Right lobe of liver (tissue), 4 donors: ENCODE data around the gene ACER1.
"Not testable (repeated sequence)": the region's sequence is repeated elsewhere in the genome, so short reads cannot be mapped to it uniquely, and the experiment has no call there.

Experiments used
- POLR2A ChIP-seq: fragments of 450-650 bp; IDR thresholded peaks from one replicate; pipeline ENCODE4 v1.6.1; 2017; ENCODE audit warnings: antibody characterized with exemption, mild to moderate bottlenecking
- TF ChIP-seq, protein P1 (sequence below), 4 donors: fragments of 200-600 bp in 3 of 4; fragments of 450-650 bp in 1 of 4; IDR thresholded peaks; one replicate each; pipeline versions ENCODE4 v1.5.1 to v1.8.0; 2016 to 2022; ENCODE audit warnings: antibody characterized with exemption in 4 of 4, mild to moderate bottlenecking in 2 of 4
- donor health status: DM: no; HTN: no; CAD: no.
- donor health status: DM: no; HTN: no; CAD: no.
- donor health status: DM: no; HTN: yes; CAD: no.

DNA sequence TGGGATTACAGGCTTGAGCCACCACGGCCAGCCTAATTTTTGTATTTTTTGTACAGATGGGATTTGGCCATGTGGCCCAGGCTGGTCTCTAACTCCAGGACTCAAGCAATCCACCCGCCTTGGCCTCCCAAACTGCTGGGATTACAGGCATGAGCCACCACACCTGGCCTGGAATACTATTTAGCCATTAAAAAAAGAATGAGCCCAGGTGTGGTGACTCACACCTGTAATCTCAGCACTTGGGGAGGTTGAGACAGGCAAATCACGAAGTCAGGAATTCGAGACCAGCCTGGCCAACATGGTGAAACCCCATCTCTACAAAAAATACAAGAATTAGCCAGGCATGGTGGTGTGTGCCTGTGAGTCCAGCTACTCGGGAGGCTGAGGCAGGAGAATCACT is 17.8 kb downstream of the ACER1 start:
- TF ChIP-seq, protein P1, sequence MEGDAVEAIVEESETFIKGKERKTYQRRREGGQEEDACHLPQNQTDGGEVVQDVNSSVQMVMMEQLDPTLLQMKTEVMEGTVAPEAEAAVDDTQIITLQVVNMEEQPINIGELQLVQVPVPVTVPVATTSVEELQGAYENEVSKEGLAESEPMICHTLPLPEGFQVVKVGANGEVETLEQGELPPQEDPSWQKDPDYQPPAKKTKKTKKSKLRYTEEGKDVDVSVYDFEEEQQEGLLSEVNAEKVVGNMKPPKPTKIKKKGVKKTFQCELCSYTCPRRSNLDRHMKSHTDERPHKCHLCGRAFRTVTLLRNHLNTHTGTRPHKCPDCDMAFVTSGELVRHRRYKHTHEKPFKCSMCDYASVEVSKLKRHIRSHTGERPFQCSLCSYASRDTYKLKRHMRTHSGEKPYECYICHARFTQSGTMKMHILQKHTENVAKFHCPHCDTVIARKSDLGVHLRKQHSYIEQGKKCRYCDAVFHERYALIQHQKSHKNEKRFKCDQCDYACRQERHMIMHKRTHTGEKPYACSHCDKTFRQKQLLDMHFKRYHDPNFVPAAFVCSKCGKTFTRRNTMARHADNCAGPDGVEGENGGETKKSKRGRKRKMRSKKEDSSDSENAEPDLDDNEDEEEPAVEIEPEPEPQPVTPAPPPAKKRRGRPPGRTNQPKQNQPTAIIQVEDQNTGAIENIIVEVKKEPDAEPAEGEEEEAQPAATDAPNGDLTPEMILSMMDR (IDR thresholded peaks at IDR 0.05): not testable (repeated sequence)
- not testable (repeated sequence) for TF ChIP-seq POLR2A
